Right cardiac atrium (tissue), 5 donors: Measurements from ENCODE around the gene IFT122. TPM values are rescaled to one million over a fixed set of nuclear protein-coding genes. Genes with fewer than 3 reads are reported as not detected.

Experiments used
- ATAC-seq, 2 donors: fragments of 200-7000 bp; cut with Tn5 transposase; one replicate each; pipeline versions ENCODE4 v1.8.0 to v1.9.1; 2020; ENCODE audit warnings: moderate library complexity in 2 of 2, mild to moderate bottlenecking in 1 of 2
- DNase-seq, 3 donors: peaks; one replicate each; pipeline ENCODE4 v3.0.0-alpha.2; 2020
- H3K27ac ChIP-seq: one replicate; pipeline ENCODE4 v1.5.1; 2013; ENCODE audit warnings: mild to moderate bottlenecking, low read length, control low read depth, moderate library complexity
- H3K27me3 ChIP-seq: one replicate; pipeline ENCODE4 v1.6.1; 2013; ENCODE audit not compliant: control insufficient read depth, insufficient read depth
- H3K4me1 ChIP-seq: one replicate; pipeline ENCODE4 v1.6.1; 2013; ENCODE audit warnings: low read length; ENCODE audit not compliant: control insufficient read depth, insufficient read depth
- H3K4me3 ChIP-seq: one replicate; pipeline ENCODE4 v1.5.1; 2013; ENCODE audit warnings: low read length, control low read depth
- H3K9me3 ChIP-seq: one replicate; pipeline ENCODE4 v1.6.1; 2013; ENCODE audit warnings: low read length; ENCODE audit not compliant: control insufficient read depth
- WGBS: extraction: QIAGEN DNeasy Blood & Tissue Kit; methylation state at CpG from one replicate; pipeline ENCODE4 v1.1.7; 2013; 5-methylcytosine and 5-hydroxymethylcytosine counted together
- intact Hi-C, 4 donors: fragments of 100-400 bp; cut with DNase I; formaldehyde crosslinking; loops; one replicate each; pipeline versions ENCODE4 v1.11.0 to v1.14.0; 2022 to 2023
- polyA plus RNA-seq: library from polyadenylated mRNA; stranded (reverse); fragments of 200-250 nt; gene quantifications from one replicate; pipeline ENCODE4 v1.2.3, GENCODE V29; 2013
- total RNA-seq, 4 donors: library from RNA; stranded (reverse); fragmentation: NEBNext Ultra II Directional; extraction: Animal tissue kit (Norgen Biotek cat#: 25700); gene quantifications; one replicate each; pipeline ENCODE4 v1.2.1, GENCODE V29; 2021
- donor health status: healthy with polysubstance abuse.
- donor health status: DM: no; HTN: yes; CAD: no.
- donor health status: DM: no; HTN: no; CAD: no.
- donor health status: DM: no; HTN: yes; CAD: no; lungs with severe emphysema.
- donor health status: DM: yes; HTN: yes; CAD: no.

IFT122 gene
- total and polyA plus RNA-seq, 5 donors = 17.7 to 46.4 (median 35.7) TPM

GRCh38 chr3:129461022-129461421 lies 21.0 kb downstream of the IFT122 start:
- no peaks in the 10 kb centered on the region for H3K4me1 ChIP-seq
- H3K27me3 ChIP-seq = no peaks in the 10 kb centered on the region
- peak overlapping the region; percentile 98 for H3K27ac ChIP-seq
- no peak overlapping the region for H3K4me3 ChIP-seq
- ATAC-seq (no peak), DNase-seq (no peak)
- WGBS = 78% methylated on average over 1 of the region's 1 CpG
- no peaks in the 10 kb centered on the region for H3K9me3 ChIP-seq
- intact Hi-C loops = no loop called here

GRCh38 chr3:129461461-129462146 lies 21.6 kb downstream of the IFT122 start:
- peak; percentile 65 to 80 (median 78) for DNase-seq
- Histone ChIP-seq H3K9me3 (no peaks in the 10 kb centered on the region), H3K27ac (peak overlapping the region; percentile 98), H3K4me1 (no peaks in the 10 kb centered on the region), H3K4me3 (no peak overlapping the region), H3K27me3 (no peaks in the 10 kb centered on the region)
- peak; percentile 95 for ATAC-seq
- intact Hi-C loops = no loop called here
- 55% methylated on average over 6 of the region's 6 CpGs for WGBS

GRCh38 chr3:129462361-129462968 lies 22.4 kb downstream of the IFT122 start:
- ATAC-seq (peak; percentile 71 to 80), DNase-seq (no peak)
- intact Hi-C loops = no loop called here
- Histone ChIP-seq H3K4me1 (no peaks in the 10 kb centered on the region), H3K9me3 (no peaks in the 10 kb centered on the region), H3K4me3 (no peak overlapping the region), H3K27ac (peak overlapping the region; percentile 81), H3K27me3 (no peaks in the 10 kb centered on the region)
- 51% methylated on average over 3 of the region's 3 CpGs for WGBS

GRCh38 chr3:129463094-129463493 lies 23.1 kb downstream of the IFT122 start:
- Histone ChIP-seq H3K4me3 (no peak overlapping the region), H3K9me3 (no peaks in the 10 kb centered on the region), H3K27me3 (no peaks in the 10 kb centered on the region), H3K27ac (no peak overlapping the region), H3K4me1 (no peaks in the 10 kb centered on the region)
- ATAC-seq = no peak
- no peak for DNase-seq
- WGBS = 93% methylated on average over 3 of the region's 3 CpGs
- intact Hi-C loops = no loop called here

GRCh38 chr3:129463716-129464115 lies 23.7 kb downstream of the IFT122 start:
- no peaks in the 10 kb centered on the region for H3K4me1 ChIP-seq
- intact Hi-C loops = no loop called here
- ATAC-seq (no peak), DNase-seq (no peak)
- no peaks in the 10 kb centered on the region for H3K9me3 ChIP-seq
- 74% methylated on average over 4 of the region's 4 CpGs for WGBS
- H3K27me3 ChIP-seq = no peaks in the 10 kb centered on the region
- H3K27ac ChIP-seq = no peak overlapping the region
- no peak overlapping the region for H3K4me3 ChIP-seq

- intact Hi-C loops = no loop called here
- 80% methylated on average over 1 of the region's 1 CpG for WGBS
- DNase-seq (no peak), ATAC-seq (no peak)
- H3K27ac ChIP-seq = no peak overlapping the region
- H3K4me3 ChIP-seq = no peak overlapping the region
- H3K27me3 ChIP-seq = no peaks in the 10 kb centered on the region
- peaks cover 7% of the 10 kb centered on the region for H3K4me1 ChIP-seq
- no peaks in the 10 kb centered on the region for H3K9me3 ChIP-seq
Measured at GRCh38 chr3:129467932-129468331, 27.9 kb downstream of the IFT122 start.

- intact Hi-C loops = no loop called here
Measured at GRCh38 chr3:129469026-129469425, 29.0 kb downstream of the IFT122 start.

GRCh38 chr3:129470861-129471260 lies 30.8 kb downstream of the IFT122 start:
- Histone ChIP-seq H3K27me3 (no peaks in the 10 kb centered on the region), H3K9me3 (no peaks in the 10 kb centered on the region), H3K27ac (no peak overlapping the region), H3K4me3 (no peak overlapping the region), H3K4me1 (peaks cover 8% of the 10 kb centered on the region)
- no peak for DNase-seq
- ATAC-seq = no peak
- 97% methylated on average over 2 of the region's 2 CpGs for WGBS
- intact Hi-C loops = no loop called here

More at GRCh38 chr3:129469026-129469425, 29.0 kb downstream of the IFT122 start:
- no peaks in the 10 kb centered on the region for H3K27me3 ChIP-seq
- no peak overlapping the region for H3K4me3 ChIP-seq
- H3K9me3 ChIP-seq = no peaks in the 10 kb centered on the region
- peaks cover 8% of the 10 kb centered on the region for H3K4me1 ChIP-seq
- WGBS = 26% methylated on average over 2 of the region's 2 CpGs
- DNase-seq = no peak
- peak overlapping the region; percentile 84 for H3K27ac ChIP-seq
- ATAC-seq = peak; percentile 86 to 93

- no peak for ATAC-seq
- no peak overlapping the region for H3K4me3 ChIP-seq
- no peaks in the 10 kb centered on the region for H3K9me3 ChIP-seq
- WGBS = 80% methylated on average over 4 of the region's 4 CpGs
- no peak overlapping the region for H3K27ac ChIP-seq
- peaks cover 8% of the 10 kb centered on the region for H3K4me1 ChIP-seq
- no peaks in the 10 kb centered on the region for H3K27me3 ChIP-seq
- DNase-seq = no peak
- intact Hi-C loops = no loop called here
Measured at GRCh38 chr3:129473067-129473768, 33.2 kb downstream of the IFT122 start.

- DNase-seq = no peak
- Histone ChIP-seq H3K9me3 (no peaks in the 10 kb centered on the region), H3K4me1 (peaks cover 8% of the 10 kb centered on the region), H3K4me3 (no peak overlapping the region), H3K27ac (no peak overlapping the region), H3K27me3 (no peaks in the 10 kb centered on the region)
- 84% methylated on average over 4 of the region's 4 CpGs for WGBS
- no peak for ATAC-seq
- intact Hi-C loops = no loop called here
Measured at GRCh38 chr3:129473769-129474152, 33.7 kb downstream of the IFT122 start.
